Measurements from ENCODE around the gene SRC. TPM values are rescaled to one million over a fixed set of nuclear protein-coding genes. Genes with fewer than 3 reads are reported as not detected.

SRC gene
- total and polyA plus RNA-seq, 7 donors, result 0.86 to 3.0 (median 1.3) TPM

- 33 to 71% (median 69%) methylated on average over 7 of the region's 7 CpGs for WGBS, 3 donors
- TF ChIP-seq CTCF (IDR thresholded peaks at IDR 0.05), result no peak
- H3K27ac ChIP-seq, result no peak overlapping the region
Measured at GRCh38 chr20:37413023-37413334, 67.0 kb downstream of the SRC start.

GRCh38 chr20:37413379-37413778, 67.4 kb downstream of the SRC start:
- Histone ChIP-seq H3K4me3 (no peak overlapping the region), H3K27me3 (ENCODE audit: insufficient read depth in 3 of 3, low read length in 2 of 3) (peaks cover 0 to 49% (median 24%) of the 10 kb centered on the region in 3 donors), H3K27ac (no peak overlapping the region), H3K4me1 (no peaks in the 10 kb centered on the region), H3K36me3 (ENCODE audit: insufficient read depth in 1 of 2, low read depth in 1 of 2) (no peaks in the 10 kb centered on the region), H3K9me3 (no peaks in the 10 kb centered on the region)
- ATAC-seq, result no peak
- DNase-seq, result no peak
- no peak for TF ChIP-seq CTCF (IDR thresholded peaks at IDR 0.05)
- intact Hi-C loops (cut with DNase I), result no loop called here
- WGBS, 3 donors, result 68 to 82% (median 73%) methylated on average over 9 of the region's 9 CpGs

More at GRCh38 chr20:37413023-37413334, 67.0 kb downstream of the SRC start:
- Histone ChIP-seq H3K9me3 (no peaks in the 10 kb centered on the region), H3K4me1 (no peaks in the 10 kb centered on the region), H3K27me3 (ENCODE audit: insufficient read depth in 3 of 3, low read length in 2 of 3) (peaks cover 0 to 48% (median 25%) of the 10 kb centered on the region in 3 donors), H3K36me3 (ENCODE audit: insufficient read depth in 1 of 2, low read depth in 1 of 2) (no peaks in the 10 kb centered on the region), H3K4me3 (no peak overlapping the region)
- intact Hi-C loops (cut with DNase I), result no loop called here
- no peak for DNase-seq
- ATAC-seq, result no peak

- no peak for ATAC-seq
- intact Hi-C loops (cut with DNase I), result no loop called here
- Histone ChIP-seq H3K27me3 (ENCODE audit: insufficient read depth in 3 of 3, low read length in 2 of 3) (peaks cover 0 to 51% (median 24%) of the 10 kb centered on the region in 3 donors), H3K4me3 (no peak overlapping the region), H3K27ac (no peak overlapping the region), H3K9me3 (no peaks in the 10 kb centered on the region), H3K4me1 (no peaks in the 10 kb centered on the region), H3K36me3 (ENCODE audit: insufficient read depth in 1 of 2, low read depth in 1 of 2) (no peaks in the 10 kb centered on the region)
- WGBS, 3 donors, result 33 to 44% (median 36%) methylated on average over 27 to 29 of the region's 29 CpGs
- DNase-seq, result no peak
- TF ChIP-seq CTCF (IDR thresholded peaks at IDR 0.05), result no peak
Measured at GRCh38 chr20:37414224-37415035, 68.5 kb downstream of the SRC start.

- TF ChIP-seq CTCF (IDR thresholded peaks at IDR 0.05), result no peak
- no peak overlapping the region for H3K27ac ChIP-seq
- DNase-seq, result no peak
- WGBS, 3 donors, result 85 to 90% (median 85%) methylated on average over 30 of the region's 30 CpGs
- ATAC-seq, result no peak
- H3K4me3 ChIP-seq, result no peak overlapping the region
- intact Hi-C loops (cut with DNase I), result no loop called here
- no peaks in the 10 kb centered on the region for H3K36me3 ChIP-seq (ENCODE audit: insufficient read depth in 1 of 2, low read depth in 1 of 2)
- no peaks in the 10 kb centered on the region for H3K4me1 ChIP-seq
- H3K9me3 ChIP-seq, result no peaks in the 10 kb centered on the region
- peaks cover 0 to 44% (median 24%) of the 10 kb centered on the region in 3 donors for H3K27me3 ChIP-seq (ENCODE audit: insufficient read depth in 3 of 3, low read length in 2 of 3)
Measured at GRCh38 chr20:37415118-37416085, 69.5 kb downstream of the SRC start.

Data from psoas muscle (tissue), 8 donors.